Prostate gland (tissue), 2 donors: ENCODE results near the gene CDIPT. TPM values are rescaled to one million over a fixed set of nuclear protein-coding genes. Genes with fewer than 3 reads are reported as not detected.

Source experiments
- DNase-seq: peaks from one replicate; pipeline ENCODE4 v3.0.0-alpha.2; 2019; ENCODE audit warnings: low spot score
- H3K27ac ChIP-seq, 2 donors: fragments of 200-600 bp; sonication (generic); 2 replicates each; pipeline ENCODE4 v1.5.1; 2017 to 2019
- H3K27me3 ChIP-seq: fragments of 200-600 bp; sonication (generic); replicated peaks from 2 replicates; pipeline ENCODE4 v1.5.1; 2019; ENCODE audit not compliant: insufficient read depth
- H3K36me3 ChIP-seq, 2 donors: fragments of 200-600 bp; sonication (generic); 1 replicate in 1 of 2; 2 replicates in 1 of 2; pipeline versions ENCODE4 v1.5.1 to v1.8.1; 2017 to 2019
- H3K4me1 ChIP-seq: fragments of 200-600 bp; sonication (generic); replicated peaks from 2 replicates; pipeline ENCODE4 v1.5.1; 2019
- H3K4me3 ChIP-seq, 2 donors: fragments of 200-600 bp; sonication (generic); 2 replicates each; pipeline ENCODE4 v1.5.1; 2017 to 2019
- H3K9me3 ChIP-seq: fragments of 200-600 bp; sonication (generic); 2 replicates; pipeline ENCODE4 v1.5.1; 2017
- CTCF ChIP-seq, 4 experiments: fragments of 200-600 bp in 2 of 4; fragments of 450-650 bp in 2 of 4; sonication (generic) in 2 of 4; IDR thresholded peaks; 1 replicate in 3 of 4; 2 replicates in 1 of 4; pipeline ENCODE4 v1.5.1; 2016 to 2019; ENCODE audit warnings: antibody characterized with exemption in 4 of 4, mild to moderate bottlenecking in 2 of 4, moderate library complexity in 2 of 4
- POLR2A ChIP-seq: fragments of 450-650 bp; IDR thresholded peaks from one replicate; pipeline ENCODE4 v1.6.1; 2016; ENCODE audit warnings: antibody characterized with exemption, mild to moderate bottlenecking
- POLR2AphosphoS5 ChIP-seq: sonication (generic); formaldehyde crosslinking; IDR thresholded peaks from one replicate; pipeline ENCODE4 v1.6.1; 2017; ENCODE audit warnings: antibody characterized with exemption
- WGBS: methylation state at CpG from one replicate; pipeline ENCODE4 v1.1.5; 2018; 5-methylcytosine and 5-hydroxymethylcytosine counted together
- intact Hi-C: fragments of 100-400 bp; cut with DNase I; formaldehyde crosslinking; loops from one replicate; pipeline ENCODE4 v1.14.2; 2022
- total RNA-seq, 2 donors: library from RNA; depleted of rRNA; stranded (reverse); fragments of >200 nt; gene quantifications; one replicate each; pipeline ENCODE4 v1.1.0, GENCODE V29; 2016

Gene CDIPT
- total RNA-seq, 2 donors from 2014 or later, result 121 to 132 TPM

- Histone ChIP-seq H3K27me3 (no peaks in the 10 kb centered on the region), H3K9me3 (no peaks in the 10 kb centered on the region), H3K27ac (peak overlapping the region in 1 of 2 donors; percentile 96), H3K36me3 (peaks cover 0 to 2% of the 10 kb centered on the region in 2 donors), H3K4me3 (no peak overlapping the region), H3K4me1 (peaks cover 17% of the 10 kb centered on the region)
- TF ChIP-seq CTCF (IDR thresholded peaks at IDR 0.05) (no peak), POLR2AphosphoS5 (no peak), POLR2A (no peak)
- 65% methylated on average over 5 of the region's 5 CpGs for WGBS
- DNase-seq, result no peak
- intact Hi-C loops, result loop anchor here (5.0 kb wide), 1 partner anchor 183 kb away; the partner anchor contains the start of genes HIRIP3 and INO80E
These were observed 48.4 kb downstream of the CDIPT start for GRCh38 chr16:29814592-29814991.

- Histone ChIP-seq H3K4me1 (peaks cover 24% of the 10 kb centered on the region), H3K36me3 (peaks cover 0 to 2% of the 10 kb centered on the region in 2 donors), H3K4me3 (no peak overlapping the region), H3K9me3 (no peaks in the 10 kb centered on the region), H3K27me3 (no peaks in the 10 kb centered on the region), H3K27ac (peak overlapping the region in 1 of 2 donors; percentile 96)
- intact Hi-C loops, result loop anchor here (5.0 kb wide), 1 partner anchor 183 kb away; the partner anchor contains the start of genes HIRIP3 and INO80E
- WGBS, result 68% methylated on average over 24 of the region's 24 CpGs
- no peak for DNase-seq
- no peak for TF ChIP-seq CTCF (IDR thresholded peaks at IDR 0.05)
These were observed 49.1 kb downstream of the CDIPT start for GRCh38 chr16:29813644-29814562.

- H3K4me3 ChIP-seq, result peak overlapping the region; percentile 44 to 52
- peaks cover 0 to 2% of the 10 kb centered on the region in 2 donors for H3K36me3 ChIP-seq
- H3K9me3 ChIP-seq, result no peaks in the 10 kb centered on the region
- no peak for DNase-seq
- WGBS, result 48% methylated on average over 9 of the region's 9 CpGs
- peak overlapping the region; percentile 91 for H3K27ac ChIP-seq
- intact Hi-C loops, result loop anchor here (5.0 kb wide), 1 partner anchor 184 kb away; the partner anchor contains the start of genes HIRIP3 and INO80E
- H3K4me1 ChIP-seq, result peaks cover 27% of the 10 kb centered on the region
- H3K27me3 ChIP-seq, result no peaks in the 10 kb centered on the region
- TF ChIP-seq CTCF (IDR thresholded peaks at IDR 0.05), result no peak
- no peak for TF ChIP-seq POLR2A
- no peak for TF ChIP-seq POLR2AphosphoS5
These were observed 50.0 kb downstream of the CDIPT start for GRCh38 chr16:29812754-29813643.

- peaks cover 27% of the 10 kb centered on the region for H3K4me1 ChIP-seq
- intact Hi-C loops, result loop anchor here (5.0 kb wide), 1 partner anchor 185 kb away; the partner anchor contains the start of genes HIRIP3 and INO80E
- H3K27ac ChIP-seq, result peak within 1 kb of the TSS; percentile 91
- H3K27me3 ChIP-seq, result no peaks in the 10 kb centered on the region
- H3K36me3 ChIP-seq, result peaks cover 0 to 2% of the 10 kb centered on the region in 2 donors
- no peaks in the 10 kb centered on the region for H3K9me3 ChIP-seq
- peak within 1 kb of the TSS; percentile 44 to 52 for H3K4me3 ChIP-seq
- 3% methylated on average over 60 of the region's 69 CpGs for WGBS
- peak; percentile 34 for DNase-seq
- no peak for TF ChIP-seq CTCF (IDR thresholded peaks at IDR 0.05)
- TF ChIP-seq POLR2AphosphoS5, result no peak
- no peak for TF ChIP-seq POLR2A
These were observed 50.9 kb downstream of the CDIPT start, which contains the start of gene PRRT2 for GRCh38 chr16:29811896-29812665. Gene PRRT2 (plus strand): TSS chr16:29812193. CDS start chr16:29813055, 862 bp downstream.
